Ammon's horn (tissue), 1 donor: ENCODE measurements around the gene LRRC8C.

Experiments
- DNase-seq: peaks from one replicate; pipeline ENCODE4 v3.0.0-alpha.2; 2016; ENCODE audit warnings: low spot score

The LRRC8C gene

DNA sequence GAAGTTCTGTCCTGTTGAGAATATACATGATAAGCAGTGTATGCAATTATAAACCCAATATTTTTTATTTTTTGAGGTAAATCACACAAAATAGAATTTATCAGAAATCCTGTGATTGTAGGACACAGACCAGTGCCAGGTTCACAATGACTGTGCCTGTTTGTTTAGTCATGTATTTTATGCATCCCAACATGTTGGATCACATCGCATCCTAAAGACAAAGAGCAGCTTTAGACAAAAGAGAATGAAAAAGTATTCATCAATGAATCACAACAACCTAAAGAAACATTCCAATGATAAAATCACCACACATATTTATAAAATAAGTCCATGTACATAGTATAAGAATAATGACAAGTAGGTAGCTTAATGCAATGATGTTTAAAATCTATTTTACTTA lies 134.7 kb downstream of the LRRC8C start:
- DNase-seq: no peak
